ENCODE results near the gene SMARCAL1. TPM values are rescaled to one million over a fixed set of nuclear protein-coding genes. Genes with fewer than 3 reads are reported as not detected.

SMARCAL1 gene
- total RNA-seq, 1 donor from 2014 or later, result 33.0 TPM

GRCh38 chr2:216478151-216478550 is 65.9 kb downstream of the SMARCAL1 start:
- Mint-ChIP-seq H3K27ac (no peak overlapping the region), H3K9me3 (no peaks in the 10 kb centered on the region), H3K36me3 (peaks cover 44% of the 10 kb centered on the region), H3K4me1 (no peaks in the 10 kb centered on the region), H3K27me3 (ENCODE audit: low read depth) (no peaks in the 10 kb centered on the region), H3K4me3 (no peak overlapping the region)
- DNase-seq (ENCODE audit: low spot score in 2 of 2, unreplicated experiment in 2 of 2), result no peak
- no peak for TF ChIP-seq CTCF (IDR thresholded peaks at IDR 0.05; ENCODE audit: unreplicated experiment)

GRCh38 chr2:216478791-216479190 is 66.5 kb downstream of the SMARCAL1 start:
- no peak for TF ChIP-seq CTCF (IDR thresholded peaks at IDR 0.05; ENCODE audit: unreplicated experiment)
- no peak overlapping the region for H3K27ac Mint-ChIP-seq
- H3K4me1 Mint-ChIP-seq, result no peaks in the 10 kb centered on the region
- H3K36me3 Mint-ChIP-seq, result peaks cover 42% of the 10 kb centered on the region
- no peak for DNase-seq (ENCODE audit: low spot score in 2 of 2, unreplicated experiment in 2 of 2)
- no peak overlapping the region for H3K4me3 Mint-ChIP-seq
- no peaks in the 10 kb centered on the region for H3K27me3 Mint-ChIP-seq (ENCODE audit: low read depth)
- no peaks in the 10 kb centered on the region for H3K9me3 Mint-ChIP-seq

- no peak for DNase-seq (ENCODE audit: low spot score in 2 of 2, unreplicated experiment in 2 of 2)
- no peak for TF ChIP-seq CTCF (IDR thresholded peaks at IDR 0.05; ENCODE audit: unreplicated experiment)
- no peaks in the 10 kb centered on the region for H3K4me1 Mint-ChIP-seq
- no peaks in the 10 kb centered on the region for H3K9me3 Mint-ChIP-seq
- H3K27ac Mint-ChIP-seq, result no peak overlapping the region
- H3K27me3 Mint-ChIP-seq (ENCODE audit: low read depth), result no peaks in the 10 kb centered on the region
- H3K36me3 Mint-ChIP-seq, result peaks cover 39% of the 10 kb centered on the region
- H3K4me3 Mint-ChIP-seq, result no peak overlapping the region
Measured at GRCh38 chr2:216480221-216480620, 67.9 kb downstream of the SMARCAL1 start.

- Mint-ChIP-seq H3K36me3 (peaks cover 28% of the 10 kb centered on the region), H3K4me1 (no peaks in the 10 kb centered on the region)
- TF ChIP-seq CTCF (IDR thresholded peaks at IDR 0.05; ENCODE audit: unreplicated experiment), result no peak
Measured at GRCh38 chr2:216482640-216483039, 70.4 kb downstream of the SMARCAL1 start.

GRCh38 chr2:216485237-216485636 is 73.0 kb downstream of the SMARCAL1 start:
- TF ChIP-seq CTCF (IDR thresholded peaks at IDR 0.05; ENCODE audit: unreplicated experiment), result no peak
- Mint-ChIP-seq H3K9me3 (no peaks in the 10 kb centered on the region), H3K4me1 (peaks cover 9% of the 10 kb centered on the region), H3K36me3 (peaks cover 20% of the 10 kb centered on the region), H3K27ac (no peak overlapping the region), H3K27me3 (ENCODE audit: low read depth) (no peaks in the 10 kb centered on the region), H3K4me3 (no peak overlapping the region)
- DNase-seq (ENCODE audit: low spot score in 2 of 2, unreplicated experiment in 2 of 2), result no peak

More at GRCh38 chr2:216482640-216483039, 70.4 kb downstream of the SMARCAL1 start:
- Mint-ChIP-seq H3K9me3 (no peaks in the 10 kb centered on the region), H3K27ac (no peak overlapping the region), H3K27me3 (ENCODE audit: low read depth) (no peaks in the 10 kb centered on the region), H3K4me3 (no peak overlapping the region)
- DNase-seq (ENCODE audit: low spot score in 2 of 2, unreplicated experiment in 2 of 2), result no peak

- Mint-ChIP-seq H3K27me3 (ENCODE audit: low read depth) (no peaks in the 10 kb centered on the region), H3K4me1 (peaks cover 9% of the 10 kb centered on the region), H3K4me3 (no peak overlapping the region), H3K9me3 (no peaks in the 10 kb centered on the region), H3K27ac (no peak overlapping the region), H3K36me3 (peaks cover 15% of the 10 kb centered on the region)
- TF ChIP-seq CTCF (IDR thresholded peaks at IDR 0.05; ENCODE audit: unreplicated experiment), result no peak
- no peak for DNase-seq (ENCODE audit: low spot score in 2 of 2, unreplicated experiment in 2 of 2)
Measured at GRCh38 chr2:216485745-216486144, 73.5 kb downstream of the SMARCAL1 start.

All from mesothelial cell of epicardium (in vitro differentiated cells).